ENCODE data around the gene BMERB1.

Gene BMERB1

DNA sequence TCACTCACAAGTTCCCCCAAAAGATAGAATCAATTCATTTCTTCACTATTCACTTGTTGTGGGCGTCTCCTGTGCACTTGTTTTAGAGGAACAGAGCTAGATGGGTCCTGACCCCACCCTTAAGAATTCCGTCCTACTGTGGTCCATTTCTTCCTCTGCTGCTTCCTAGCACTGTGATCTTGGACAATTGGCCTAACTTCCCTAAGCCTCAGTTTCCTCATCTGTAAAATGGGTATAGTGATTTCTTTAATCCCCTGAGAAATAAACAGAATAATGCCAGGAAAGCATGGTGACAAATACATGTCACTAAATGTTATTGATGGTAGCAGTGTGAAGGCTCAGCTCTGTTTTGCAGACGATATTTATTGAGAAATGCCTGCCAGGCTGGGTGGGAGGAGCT lies 9.9 kb downstream of the BMERB1 start:
- Histone ChIP-seq H3K36me3 (ENCODE audit: insufficient read depth) (no peaks in the 10 kb centered on the region), H3K9ac (no peak overlapping the region), H3K4me3 (IDR thresholded peaks at IDR 0.05; ENCODE audit: insufficient read depth, low read depth, low read length) (no peak overlapping the region), H3K79me2 (ENCODE audit: insufficient read depth, low read depth) (no peaks in the 10 kb centered on the region), H3K27ac (no peak overlapping the region), H3K4me2 (no peak overlapping the region), H2AFZ (ENCODE audit: low read depth) (no peak overlapping the region), H4K20me1 (ENCODE audit: insufficient read depth) (no peaks in the 10 kb centered on the region), H3K4me1 (ENCODE audit: low read depth, poor library complexity, severe bottlenecking) (no peaks in the 10 kb centered on the region), H3K27me3 (ENCODE audit: insufficient read depth, low read depth) (no peaks in the 10 kb centered on the region)
- TF ChIP-seq, protein P1, sequence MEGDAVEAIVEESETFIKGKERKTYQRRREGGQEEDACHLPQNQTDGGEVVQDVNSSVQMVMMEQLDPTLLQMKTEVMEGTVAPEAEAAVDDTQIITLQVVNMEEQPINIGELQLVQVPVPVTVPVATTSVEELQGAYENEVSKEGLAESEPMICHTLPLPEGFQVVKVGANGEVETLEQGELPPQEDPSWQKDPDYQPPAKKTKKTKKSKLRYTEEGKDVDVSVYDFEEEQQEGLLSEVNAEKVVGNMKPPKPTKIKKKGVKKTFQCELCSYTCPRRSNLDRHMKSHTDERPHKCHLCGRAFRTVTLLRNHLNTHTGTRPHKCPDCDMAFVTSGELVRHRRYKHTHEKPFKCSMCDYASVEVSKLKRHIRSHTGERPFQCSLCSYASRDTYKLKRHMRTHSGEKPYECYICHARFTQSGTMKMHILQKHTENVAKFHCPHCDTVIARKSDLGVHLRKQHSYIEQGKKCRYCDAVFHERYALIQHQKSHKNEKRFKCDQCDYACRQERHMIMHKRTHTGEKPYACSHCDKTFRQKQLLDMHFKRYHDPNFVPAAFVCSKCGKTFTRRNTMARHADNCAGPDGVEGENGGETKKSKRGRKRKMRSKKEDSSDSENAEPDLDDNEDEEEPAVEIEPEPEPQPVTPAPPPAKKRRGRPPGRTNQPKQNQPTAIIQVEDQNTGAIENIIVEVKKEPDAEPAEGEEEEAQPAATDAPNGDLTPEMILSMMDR (conservative IDR thresholded peaks at IDR 0.05; ENCODE audit: low read depth, low read length), result no peak

DNA sequence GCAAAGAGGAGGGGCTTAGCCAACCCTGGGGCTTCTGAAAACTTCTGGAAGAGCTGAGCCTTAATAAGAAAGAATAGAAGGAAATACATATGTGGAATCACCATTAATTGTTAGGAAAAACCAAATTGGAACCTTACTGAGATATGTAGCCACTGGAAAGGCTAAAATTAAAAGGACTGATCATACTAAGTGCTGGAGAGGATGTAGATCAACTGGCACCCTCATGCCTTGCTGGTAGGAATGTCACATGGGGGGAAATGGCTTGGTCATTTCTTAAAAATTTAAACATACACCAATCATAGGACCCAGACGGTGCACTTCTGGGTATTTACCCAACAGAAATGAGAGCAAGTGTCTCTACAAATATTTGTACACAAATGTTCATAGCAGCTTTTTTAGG lies 11.1 kb downstream of the BMERB1 start:
- Histone ChIP-seq H3K9ac (no peak overlapping the region), H2AFZ (ENCODE audit: low read depth) (no peak overlapping the region), H3K27me3 (ENCODE audit: insufficient read depth, low read depth) (no peaks in the 10 kb centered on the region), H3K79me2 (ENCODE audit: insufficient read depth, low read depth) (no peaks in the 10 kb centered on the region), H3K27ac (no peak overlapping the region), H3K4me1 (ENCODE audit: low read depth, poor library complexity, severe bottlenecking) (no peaks in the 10 kb centered on the region), H4K20me1 (ENCODE audit: insufficient read depth) (no peaks in the 10 kb centered on the region), H3K4me3 (IDR thresholded peaks at IDR 0.05; ENCODE audit: insufficient read depth, low read depth, low read length) (no peak overlapping the region), H3K4me2 (no peak overlapping the region), H3K36me3 (ENCODE audit: insufficient read depth) (no peaks in the 10 kb centered on the region)
- TF ChIP-seq, protein P1 (conservative IDR thresholded peaks at IDR 0.05; ENCODE audit: low read depth, low read length), result no peak

GRCh38 chr16:15446901-15447300 lies 12.5 kb downstream of the BMERB1 start:
- no peaks in the 10 kb centered on the region for H3K79me2 ChIP-seq (ENCODE audit: insufficient read depth, low read depth)
- no peak overlapping the region for H2AFZ ChIP-seq (ENCODE audit: low read depth)
- no peak overlapping the region for H3K4me3 ChIP-seq (IDR thresholded peaks at IDR 0.05; ENCODE audit: insufficient read depth, low read depth, low read length)
- H3K4me2 ChIP-seq, result no peak overlapping the region
- no peak overlapping the region for H3K9ac ChIP-seq
- H3K27ac ChIP-seq, result no peak overlapping the region
- TF ChIP-seq, protein P1 (conservative IDR thresholded peaks at IDR 0.05; ENCODE audit: low read depth, low read length), result no peak
- H3K27me3 ChIP-seq (ENCODE audit: insufficient read depth, low read depth), result no peaks in the 10 kb centered on the region
- H4K20me1 ChIP-seq (ENCODE audit: insufficient read depth), result no peaks in the 10 kb centered on the region
- no peaks in the 10 kb centered on the region for H3K4me1 ChIP-seq (ENCODE audit: low read depth, poor library complexity, severe bottlenecking)
- no peaks in the 10 kb centered on the region for H3K36me3 ChIP-seq (ENCODE audit: insufficient read depth)

GRCh38 chr16:15450624-15451023 lies 16.2 kb downstream of the BMERB1 start:
- H3K4me1 ChIP-seq (ENCODE audit: low read depth, poor library complexity, severe bottlenecking), result no peaks in the 10 kb centered on the region
- TF ChIP-seq, protein P1 (conservative IDR thresholded peaks at IDR 0.05; ENCODE audit: low read depth, low read length), result no peak
- H3K27me3 ChIP-seq (ENCODE audit: insufficient read depth, low read depth), result no peaks in the 10 kb centered on the region
- no peaks in the 10 kb centered on the region for H3K79me2 ChIP-seq (ENCODE audit: insufficient read depth, low read depth)
- no peak overlapping the region for H2AFZ ChIP-seq (ENCODE audit: low read depth)
- H3K9ac ChIP-seq, result no peak overlapping the region
- H3K27ac ChIP-seq, result no peak overlapping the region
- no peaks in the 10 kb centered on the region for H4K20me1 ChIP-seq (ENCODE audit: insufficient read depth)
- H3K4me2 ChIP-seq, result no peak overlapping the region
- no peak overlapping the region for H3K4me3 ChIP-seq (IDR thresholded peaks at IDR 0.05; ENCODE audit: insufficient read depth, low read depth, low read length)
- H3K36me3 ChIP-seq (ENCODE audit: insufficient read depth), result no peaks in the 10 kb centered on the region

Measured in KMS-11 (cell line).